Stomach (tissue), 4 donors: ENCODE results near the gene PTPRF.

Source experiments
- CTCF ChIP-seq, 7 experiments: fragments of 450-650 bp in 4 of 7; fragments of 200-600 bp in 3 of 7; sonication (generic) in 3 of 7; IDR thresholded peaks; one replicate each; pipeline ENCODE4 v1.5.1; 2016 to 2019; ENCODE audit warnings: antibody characterized with exemption in 7 of 7, control low read depth in 2 of 7, mild to moderate bottlenecking in 1 of 7
- EP300 ChIP-seq: sonication (generic); formaldehyde crosslinking; IDR thresholded peaks from one replicate; pipeline ENCODE4 v1.6.1; 2017; ENCODE audit warnings: antibody characterized with exemption
- POLR2AphosphoS5 ChIP-seq, 3 donors: sonication (generic); formaldehyde crosslinking; IDR thresholded peaks; one replicate each; pipeline ENCODE4 v1.6.1; 2016; ENCODE audit warnings: antibody characterized with exemption in 3 of 3

- TF ChIP-seq CTCF (IDR thresholded peaks at IDR 0.05) (no peak), EP300 (no peak), POLR2AphosphoS5 (IDR thresholded peaks at IDR 0.05) (no peak)
Measured at GRCh38 chr1:43572084-43572483, 41.4 kb downstream of the PTPRF start.
